Thyroid gland (tissue), 4 donors: ENCODE data around the gene LGALS7B. TPM values are rescaled to one million over a fixed set of nuclear protein-coding genes. Genes with fewer than 3 reads are reported as not detected.
"Not testable (repeated sequence)": the region's sequence is repeated elsewhere in the genome, so short reads cannot be mapped to it uniquely, and the experiment has no call there.

Experiments
- DNase-seq, 2 donors: peaks; one replicate each; pipeline ENCODE4 v3.0.0-alpha.2; 2019
- H3K27ac ChIP-seq, 3 donors: fragments of 200-600 bp; sonication (generic); 1 replicate in 2 of 3; 2 replicates in 1 of 3; pipeline ENCODE4 v1.5.1; 2016 to 2019; ENCODE audit warnings: mild to moderate bottlenecking in 1 of 3, moderate library complexity in 1 of 3
- H3K27me3 ChIP-seq: fragments of 200-600 bp; sonication (generic); one replicate; pipeline ENCODE4 v1.5.1; 2019
- H3K36me3 ChIP-seq, 2 donors: fragments of 200-600 bp; sonication (generic); one replicate each; pipeline ENCODE4 v1.5.1; 2016 to 2019
- H3K4me1 ChIP-seq, 2 donors: fragments of 200-600 bp; sonication (generic); one replicate each; pipeline ENCODE4 v1.5.1; 2017 to 2019
- H3K4me3 ChIP-seq, 3 donors: fragments of 200-600 bp; sonication (generic); replicated peaks in 1 of 3; 1 replicate in 2 of 3; 2 replicates in 1 of 3; pipeline ENCODE4 v1.5.1; 2016; ENCODE audit warnings: mild to moderate bottlenecking in 1 of 3
- H3K9me3 ChIP-seq: fragments of 200-600 bp; sonication (generic); one replicate; pipeline ENCODE4 v1.5.1; 2017
- CTCF ChIP-seq, 6 experiments: fragments of 200-600 bp in 3 of 6; fragments of 450-650 bp in 3 of 6; sonication (generic) in 3 of 6; IDR thresholded peaks; one replicate each; pipeline ENCODE4 v1.5.1; 2016 to 2019; ENCODE audit warnings: antibody characterized with exemption in 6 of 6, mild to moderate bottlenecking in 2 of 6, inconsistent platforms in 1 of 6, moderate library complexity in 1 of 6
- POLR2A ChIP-seq, 2 donors: fragments of 450-650 bp; IDR thresholded peaks; one replicate each; pipeline ENCODE4 v1.6.1; 2017; ENCODE audit warnings: antibody characterized with exemption in 2 of 2, mild to moderate bottlenecking in 2 of 2, moderate library complexity in 1 of 2
- WGBS, 2 donors: methylation state at CpG; one replicate each; pipeline ENCODE4 v1.1.5; 2017; 5-methylcytosine and 5-hydroxymethylcytosine counted together
- intact Hi-C: fragments of 100-400 bp; cut with DNase I; formaldehyde crosslinking; loops from one replicate; pipeline ENCODE4 v1.15.1; 2023
- total RNA-seq, 4 donors: library from RNA; depleted of rRNA; stranded (reverse); fragments of >200 nt; gene quantifications; one replicate each; pipeline ENCODE4 v1.2.3, GENCODE V29; 2016

Gene LGALS7B
- total RNA-seq, 4 donors from 2014 or later = not detected

- no peaks in the 10 kb centered on the region for H3K36me3 ChIP-seq
- H3K9me3 ChIP-seq = no peaks in the 10 kb centered on the region
- H3K4me3 ChIP-seq = no peak overlapping the region
- TF ChIP-seq POLR2A (IDR thresholded peaks at IDR 0.05) (no peak), CTCF (IDR thresholded peaks at IDR 0.05) (no peak)
- no peak overlapping the region for H3K27ac ChIP-seq
- intact Hi-C loops = no loop called here
- DNase-seq = no peak
- no peaks in the 10 kb centered on the region for H3K4me1 ChIP-seq
- H3K27me3 ChIP-seq = no peaks in the 10 kb centered on the region
- 73 to 84% methylated on average over 3 of the region's 3 CpGs for WGBS, 2 donors
Measured at GRCh38 chr19:38784224-38784623, 4.8 kb upstream of the LGALS7B start.

GRCh38 chr19:38785187-38785699 lies 3.8 kb upstream of the LGALS7B start:
- WGBS, 2 donors = 98 to 100% methylated on average over 2 to 7 of the region's 7 CpGs
- no peak overlapping the region for H3K27ac ChIP-seq
- intact Hi-C loops = no loop called here
- no peaks in the 10 kb centered on the region for H3K4me1 ChIP-seq
- no peak for DNase-seq
- TF ChIP-seq POLR2A (IDR thresholded peaks at IDR 0.05) (no peak), CTCF (IDR thresholded peaks at IDR 0.05) (no peak)
- H3K4me3 ChIP-seq = no peak overlapping the region
- H3K27me3 ChIP-seq = no peaks in the 10 kb centered on the region
- H3K9me3 ChIP-seq = no peaks in the 10 kb centered on the region
- no peaks in the 10 kb centered on the region for H3K36me3 ChIP-seq

GRCh38 chr19:38786061-38786460 lies 2.9 kb upstream of the LGALS7B start:
- H3K4me3 ChIP-seq, H3K9me3 ChIP-seq, H3K27ac ChIP-seq, H3K27me3 ChIP-seq, intact Hi-C loops, H3K36me3 ChIP-seq, DNase-seq, H3K4me1 ChIP-seq: not testable (repeated sequence)
- WGBS, 2 donors = 91 to 95% methylated on average over 3 of the region's 3 CpGs

GRCh38 chr19:38786572-38787265 lies 2.3 kb upstream of the LGALS7B start:
- Histone ChIP-seq H3K36me3 (no peaks in the 10 kb centered on the region), H3K27ac (no peak overlapping the region), H3K4me1 (no peaks in the 10 kb centered on the region), H3K4me3 (no peak overlapping the region), H3K27me3 (no peaks in the 10 kb centered on the region), H3K9me3 (no peaks in the 10 kb centered on the region)
- 81 to 84% methylated on average over 11 of the region's 11 CpGs for WGBS, 2 donors
- TF ChIP-seq POLR2A (IDR thresholded peaks at IDR 0.05) = no peak
- TF ChIP-seq CTCF (IDR thresholded peaks at IDR 0.05) = no peak
- intact Hi-C loops = no loop called here
- DNase-seq = no peak

- H3K36me3 ChIP-seq, H3K27me3 ChIP-seq, H3K9me3 ChIP-seq, intact Hi-C loops, DNase-seq, H3K27ac ChIP-seq: not testable (repeated sequence)
- Histone ChIP-seq H3K4me3 (peak overlapping the region in 1 of 3 donors; percentile 14), H3K4me1 (peaks cover 0 to 13% of the 10 kb centered on the region in 2 donors)
- 49 to 50% methylated on average over 11 to 13 of the region's 49 CpGs for WGBS, 2 donors
Measured at GRCh38 chr19:38790507-38791403, 1.8 kb downstream of the LGALS7B start.

- Histone ChIP-seq H3K4me3 (peak overlapping the region in 1 of 3 donors; percentile 14), H3K4me1 (peaks cover 0 to 13% of the 10 kb centered on the region in 2 donors)
- DNase-seq, H3K36me3 ChIP-seq, H3K27ac ChIP-seq, intact Hi-C loops, H3K27me3 ChIP-seq, H3K9me3 ChIP-seq: not testable (repeated sequence)
- no CpG with 5 or more reads among the region's 40 CpGs for WGBS, 2 donors
Measured at GRCh38 chr19:38791451-38792064, 2.6 kb downstream of the LGALS7B start.
